Fibroblast of lung (primary cell): Measurements from ENCODE around the gene ACAA2.

Source experiments
- EZH2 ChIP-seq: IDR thresholded peaks from 2 replicates; pipeline ENCODE4 v1.5.1; 2012; ENCODE audit warnings: low read length, control low read depth, mild to moderate bottlenecking; ENCODE audit errors: missing control alignments
- TF ChIP-seq, protein P1 (sequence below), 2 donors: IDR thresholded peaks in 1 of 2; conservative IDR thresholded peaks in 1 of 2; 1 replicate in 1 of 2; 2 replicates in 1 of 2; pipeline ENCODE4 v1.5.1; 2011 to 2012; ENCODE audit warnings: low read length in 2 of 2, control low read depth in 1 of 2, inconsistent platforms in 1 of 2, low read depth in 1 of 2, mild to moderate bottlenecking in 1 of 2

DNA sequence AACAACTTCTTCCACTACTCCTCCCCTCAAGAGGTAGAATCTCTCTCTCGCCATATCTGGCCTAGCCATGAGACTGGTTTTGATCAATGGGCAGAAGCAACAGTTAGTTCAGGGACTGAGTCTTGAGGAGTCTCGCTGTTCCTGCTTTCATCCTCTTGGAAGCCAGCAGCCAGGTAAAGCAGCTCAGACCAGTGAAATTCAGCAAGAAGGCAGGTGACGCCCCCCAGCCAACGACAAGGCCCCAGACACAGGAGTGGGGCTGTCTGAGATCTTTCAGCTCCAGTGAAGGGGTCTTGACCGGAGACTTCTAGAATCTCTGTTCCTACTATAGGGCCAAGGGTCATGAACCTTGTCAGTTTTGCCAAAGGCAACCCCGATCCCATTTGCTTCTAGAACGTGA is 39.7 kb upstream of the ACAA2 start:
- TF ChIP-seq, protein P1, sequence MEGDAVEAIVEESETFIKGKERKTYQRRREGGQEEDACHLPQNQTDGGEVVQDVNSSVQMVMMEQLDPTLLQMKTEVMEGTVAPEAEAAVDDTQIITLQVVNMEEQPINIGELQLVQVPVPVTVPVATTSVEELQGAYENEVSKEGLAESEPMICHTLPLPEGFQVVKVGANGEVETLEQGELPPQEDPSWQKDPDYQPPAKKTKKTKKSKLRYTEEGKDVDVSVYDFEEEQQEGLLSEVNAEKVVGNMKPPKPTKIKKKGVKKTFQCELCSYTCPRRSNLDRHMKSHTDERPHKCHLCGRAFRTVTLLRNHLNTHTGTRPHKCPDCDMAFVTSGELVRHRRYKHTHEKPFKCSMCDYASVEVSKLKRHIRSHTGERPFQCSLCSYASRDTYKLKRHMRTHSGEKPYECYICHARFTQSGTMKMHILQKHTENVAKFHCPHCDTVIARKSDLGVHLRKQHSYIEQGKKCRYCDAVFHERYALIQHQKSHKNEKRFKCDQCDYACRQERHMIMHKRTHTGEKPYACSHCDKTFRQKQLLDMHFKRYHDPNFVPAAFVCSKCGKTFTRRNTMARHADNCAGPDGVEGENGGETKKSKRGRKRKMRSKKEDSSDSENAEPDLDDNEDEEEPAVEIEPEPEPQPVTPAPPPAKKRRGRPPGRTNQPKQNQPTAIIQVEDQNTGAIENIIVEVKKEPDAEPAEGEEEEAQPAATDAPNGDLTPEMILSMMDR (conservative IDR thresholded peaks at IDR 0.05 in 1 of 2, IDR thresholded peaks at IDR 0.05 in 1 of 2; ENCODE audit: low read depth in 1 of 2, low read length in 2 of 2): no peak
- TF ChIP-seq EZH2: no peak
